HG02840 (cell line): ENCODE data around the gene EDNRA.

Experiments used
- ATAC-seq: cut with Tn5 transposase; IDR thresholded peaks from one replicate; pipeline ENCODE4 v1.9.1; 2021; ENCODE audit warnings: mild to moderate bottlenecking, moderate library complexity, moderate number of reproducible peaks; ENCODE audit not compliant: unreplicated experiment, low FRiP score

EDNRA gene

DNA sequence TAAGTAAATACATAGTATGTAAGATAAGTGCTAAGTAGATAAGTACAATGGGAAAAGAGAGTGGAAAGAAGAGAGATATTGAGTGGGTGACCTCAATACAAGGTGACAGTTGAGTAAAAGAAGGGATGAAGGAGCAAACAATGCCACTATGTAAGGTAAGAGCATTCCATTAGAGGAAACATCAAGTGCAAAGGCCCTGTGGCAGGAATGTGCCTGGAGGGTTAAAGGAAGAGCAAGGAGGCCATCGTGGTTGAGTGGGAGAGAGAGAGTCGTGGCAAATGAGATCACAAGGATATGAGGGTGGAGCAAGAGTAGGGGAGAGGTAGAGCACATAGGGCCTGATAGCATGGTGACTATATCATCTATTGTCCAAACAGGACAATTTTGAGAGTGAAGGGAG lies 13.4 kb downstream of the EDNRA start:
- no peak for ATAC-seq

DNA sequence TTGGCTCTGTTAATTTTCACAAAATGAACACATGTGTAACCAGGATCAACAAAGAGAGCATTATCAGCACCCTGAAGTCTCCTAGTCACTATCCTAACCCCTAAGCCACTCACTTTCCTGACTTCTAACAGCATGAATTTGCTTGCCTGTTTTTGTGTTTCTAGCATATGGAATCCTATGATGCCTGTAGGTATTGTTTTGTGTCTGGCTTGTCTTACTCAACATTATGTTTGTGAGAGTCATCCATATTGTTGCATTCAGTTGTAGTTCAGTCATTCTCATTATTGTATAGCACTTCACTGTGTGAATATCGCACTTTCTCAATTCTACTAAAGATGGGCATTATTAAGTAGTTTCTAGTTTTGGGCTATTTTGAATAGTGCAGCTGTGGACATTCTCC lies 15.6 kb downstream of the EDNRA start:
- ATAC-seq = no peak

DNA sequence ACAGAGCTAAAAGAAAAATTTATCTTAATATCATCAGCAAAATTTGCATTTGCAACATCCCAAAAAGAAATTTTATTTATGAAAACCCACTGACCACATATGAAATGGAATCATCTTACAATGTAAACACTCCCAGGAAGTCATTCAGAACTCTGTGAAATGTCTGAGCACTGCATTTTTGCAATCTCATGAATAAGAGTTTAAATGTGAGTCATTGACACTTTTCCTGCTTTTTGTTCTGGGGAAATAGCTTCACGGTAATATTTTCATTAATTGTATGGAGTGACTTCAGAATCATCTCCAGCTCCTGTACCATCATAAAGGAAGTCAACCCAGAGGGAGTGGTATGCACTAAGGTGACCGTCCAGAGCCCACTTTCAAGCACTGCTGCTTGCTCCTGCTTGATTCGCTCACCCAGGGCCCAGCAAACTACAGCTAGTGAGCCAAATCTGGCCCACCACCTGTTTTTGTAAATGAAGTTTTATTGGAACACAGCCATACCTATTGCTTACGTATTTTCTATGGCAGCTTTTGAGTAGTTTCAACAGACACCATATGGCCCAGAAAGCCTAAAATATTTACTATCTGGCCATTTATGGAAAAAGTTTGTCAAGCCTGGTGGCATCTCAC lies 17.2 kb downstream of the EDNRA start:
- no peak for ATAC-seq

DNA sequence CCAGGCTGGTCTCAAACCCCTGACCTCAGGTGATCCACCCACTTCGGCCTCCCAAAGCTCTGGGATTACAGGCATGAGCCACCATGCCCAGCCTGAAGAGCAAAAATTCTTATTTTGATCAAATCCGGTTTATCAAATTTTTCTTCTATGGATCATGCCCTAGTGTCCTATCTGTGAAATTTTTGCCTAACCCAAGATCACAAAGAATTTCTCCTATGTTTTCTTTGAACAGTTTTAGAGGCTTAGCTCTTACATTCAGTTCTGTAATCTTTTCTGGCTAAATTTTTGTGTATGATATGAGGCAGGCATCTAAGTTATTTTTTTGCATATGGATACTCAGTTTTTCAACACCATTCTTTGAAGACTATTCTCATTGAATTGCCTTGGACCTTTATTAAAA lies 27.4 kb downstream of the EDNRA start:
- no peak for ATAC-seq

DNA sequence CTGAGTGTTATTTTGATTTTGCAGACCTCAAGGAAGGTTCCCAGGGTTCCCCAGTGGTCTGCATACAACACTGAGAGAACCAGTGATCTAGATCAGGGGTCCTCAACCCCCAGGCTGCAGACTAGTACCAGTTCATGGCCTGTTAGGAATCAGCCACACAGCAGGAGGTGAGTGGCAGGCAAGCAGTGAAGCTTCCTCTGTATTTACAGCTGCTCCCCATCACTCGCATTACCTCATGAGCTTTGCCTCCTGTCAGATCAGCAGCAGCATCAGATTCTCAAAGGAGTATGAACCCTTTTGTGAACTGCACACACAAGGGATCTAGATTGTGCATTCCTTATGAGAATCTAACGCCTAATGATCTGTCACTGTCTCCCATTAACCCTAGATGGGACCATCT lies 28.5 kb downstream of the EDNRA start:
- no peak for ATAC-seq

DNA sequence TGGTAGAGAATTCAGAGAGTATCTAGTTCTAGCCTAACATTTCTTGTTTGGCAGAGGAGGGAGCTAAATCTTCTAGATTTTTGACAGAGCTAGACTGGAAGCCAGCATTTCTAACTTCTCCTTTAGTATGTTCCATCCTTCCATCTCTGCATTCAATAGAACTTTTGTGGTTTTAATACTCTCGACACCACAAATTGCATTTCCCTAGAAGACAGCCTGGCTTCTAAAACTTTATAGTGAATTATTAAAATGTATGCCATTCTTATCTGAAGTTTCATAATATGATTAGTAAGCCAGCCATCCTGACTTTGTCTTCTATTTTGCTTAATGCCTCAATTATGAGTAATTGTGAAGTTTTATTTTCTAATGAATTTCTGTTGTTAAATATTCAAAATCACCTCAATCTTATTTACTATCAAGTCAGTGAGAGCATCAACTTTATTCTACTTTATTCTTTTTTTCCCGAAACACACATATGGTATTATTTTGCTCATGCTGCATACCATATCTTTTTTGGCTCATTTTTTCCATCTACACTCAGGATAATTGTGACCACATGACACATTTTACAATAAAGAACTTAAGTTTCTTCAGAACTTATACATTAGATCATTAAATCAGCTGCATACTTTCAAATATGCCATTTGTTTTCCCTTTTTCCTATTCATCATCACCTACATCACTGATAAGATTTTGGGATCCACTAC lies 30.2 kb downstream of the EDNRA start:
- no peak for ATAC-seq

DNA sequence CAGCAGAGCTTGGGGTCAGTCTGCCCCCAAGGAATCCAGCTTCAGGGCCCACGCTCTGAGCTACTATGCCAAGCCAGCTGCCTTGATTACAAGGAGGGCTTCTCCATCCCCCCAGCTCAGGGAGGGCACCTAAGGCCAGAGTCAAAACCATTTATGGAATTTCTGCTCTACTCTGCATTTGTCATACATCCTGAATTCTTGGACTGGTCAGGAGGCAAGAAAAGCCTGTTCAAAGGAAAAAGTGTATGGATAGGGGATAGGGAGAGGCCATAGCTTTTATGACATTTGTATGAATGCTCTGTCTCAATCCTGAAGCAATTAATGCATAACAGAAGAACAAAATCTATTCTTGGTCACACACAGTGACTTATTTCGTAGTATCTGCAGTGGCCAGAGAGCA lies 32.2 kb downstream of the EDNRA start:
- no peak for ATAC-seq

DNA sequence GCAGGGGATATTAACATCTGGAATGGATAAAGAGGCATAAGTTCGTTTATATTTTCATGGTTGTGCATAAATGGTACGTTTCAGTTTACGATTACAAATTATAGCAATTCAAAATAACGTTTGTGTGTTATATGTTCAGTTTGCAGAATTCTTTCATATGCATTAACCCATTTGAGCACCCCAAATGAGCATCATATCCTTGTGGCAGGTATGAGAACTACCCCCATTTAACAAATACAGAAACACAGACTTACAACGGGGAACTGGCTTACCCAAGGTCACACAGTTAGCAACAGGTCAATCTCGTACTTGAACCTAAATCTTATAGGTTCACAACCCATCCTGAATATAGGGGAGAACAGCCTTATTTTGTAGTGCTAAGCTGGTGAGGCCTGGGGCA lies 33.1 kb downstream of the EDNRA start:
- no peak for ATAC-seq

DNA sequence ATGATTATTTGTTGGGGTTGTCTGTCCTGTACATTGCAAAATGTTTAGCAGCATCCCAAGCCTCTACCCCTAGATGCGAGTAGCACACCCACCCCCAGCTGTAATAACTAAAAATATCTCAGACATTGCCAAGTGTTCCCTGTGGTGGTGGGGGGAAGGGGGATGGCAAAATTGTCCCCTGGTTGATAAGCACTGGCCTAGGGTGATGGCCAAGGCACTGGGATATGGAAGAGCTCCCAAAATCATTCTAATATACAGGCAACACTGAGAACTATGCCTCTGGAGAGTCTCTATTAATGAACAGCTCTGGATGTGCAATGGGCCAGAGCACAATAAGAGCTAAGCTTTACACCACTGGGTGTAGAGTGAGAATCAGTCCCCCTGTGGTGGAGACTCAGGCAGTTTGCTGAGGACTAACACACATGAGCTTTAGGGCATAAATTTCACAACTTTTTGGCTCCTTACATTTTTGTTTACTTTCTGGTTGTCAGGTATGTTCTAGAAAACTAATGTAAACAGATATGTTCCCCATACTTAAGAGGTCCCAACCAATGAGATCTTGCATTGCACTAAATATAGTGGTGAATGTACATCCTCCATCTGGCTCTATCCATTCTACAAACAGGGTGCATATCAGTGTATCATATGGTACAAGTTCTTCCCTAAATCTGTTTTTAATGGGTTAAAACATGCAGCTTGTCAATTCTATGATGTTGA lies 34.5 kb downstream of the EDNRA start:
- ATAC-seq = no peak

DNA sequence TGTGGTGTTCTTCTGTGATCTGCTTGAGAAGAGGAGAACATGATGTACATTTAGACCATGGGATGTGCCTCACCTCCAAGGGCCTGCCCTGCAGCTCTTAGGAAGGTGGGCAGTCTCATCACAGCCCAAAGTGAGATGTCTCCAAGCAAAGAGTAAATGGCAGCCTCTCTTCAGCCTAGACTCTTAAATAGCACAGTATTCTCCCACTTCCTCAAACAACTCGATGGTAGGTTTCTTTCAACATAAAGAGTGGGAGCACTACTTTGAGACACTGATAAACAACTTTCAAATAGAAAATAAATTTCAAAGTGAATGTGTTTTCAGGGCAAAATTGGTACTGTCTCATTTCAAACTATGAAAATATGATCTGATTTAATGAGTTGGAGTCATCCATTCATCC lies 35.2 kb downstream of the EDNRA start:
- ATAC-seq = no peak

DNA sequence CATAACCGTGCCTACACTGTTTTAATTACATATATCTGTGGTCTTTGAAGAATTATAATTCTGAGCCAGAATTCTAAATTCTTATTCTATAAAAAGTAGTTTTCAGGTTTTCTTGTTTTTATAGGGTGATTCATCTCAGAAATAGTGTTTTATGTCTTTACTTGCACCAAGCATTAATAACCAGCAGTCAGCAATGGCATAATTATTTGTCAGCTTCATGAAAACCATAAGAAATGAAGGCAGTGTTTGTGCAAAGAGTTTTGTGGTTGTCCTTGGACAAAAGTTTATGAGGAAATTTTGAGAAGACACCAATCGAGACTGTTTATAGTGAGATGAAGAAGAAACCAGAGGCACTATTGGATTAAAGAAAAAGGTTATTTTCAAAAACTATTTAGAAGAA lies 37.2 kb downstream of the EDNRA start:
- ATAC-seq = no peak

DNA sequence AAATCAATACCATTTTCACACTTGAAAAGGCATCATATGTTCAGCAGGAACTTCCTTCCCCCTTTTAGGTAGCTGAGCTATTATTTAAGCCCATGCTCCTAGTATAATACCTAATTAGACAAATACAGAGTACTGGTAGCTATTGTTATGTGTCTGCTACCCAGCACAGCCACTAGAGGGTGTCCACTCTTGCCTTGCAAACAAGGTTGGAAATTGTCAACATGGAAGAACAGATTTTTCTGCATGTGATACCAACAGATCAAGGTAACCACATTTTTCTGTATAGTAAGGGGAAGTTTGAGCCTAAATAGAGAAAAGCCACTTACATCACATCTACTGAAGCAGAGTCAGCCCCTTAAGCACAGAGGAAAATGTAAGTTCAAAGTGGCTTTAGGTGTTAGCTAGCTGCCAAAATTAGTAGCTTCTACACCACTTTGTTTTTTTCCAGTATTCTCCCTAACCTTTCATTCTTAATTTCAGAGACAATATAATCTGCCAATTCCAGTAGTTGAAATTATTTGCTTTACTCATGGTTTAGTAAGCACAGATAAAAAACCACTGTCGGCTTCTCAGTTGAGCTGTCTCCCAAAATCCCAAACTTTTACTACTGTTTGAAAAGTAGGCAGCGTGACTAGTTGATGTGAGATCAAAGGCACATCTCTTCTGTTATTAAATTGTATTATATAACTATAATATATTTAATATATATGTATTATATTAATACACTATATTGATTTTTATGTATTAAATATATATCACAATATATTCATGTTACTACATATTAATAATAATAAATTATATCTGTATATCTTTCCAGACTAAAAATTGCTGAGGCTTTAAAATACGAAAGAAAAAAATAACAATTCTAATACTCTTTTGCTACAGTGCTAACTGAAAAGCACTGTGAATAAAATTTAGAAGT lies 38.2 kb downstream of the EDNRA start:
- peak; percentile 72 for ATAC-seq

DNA sequence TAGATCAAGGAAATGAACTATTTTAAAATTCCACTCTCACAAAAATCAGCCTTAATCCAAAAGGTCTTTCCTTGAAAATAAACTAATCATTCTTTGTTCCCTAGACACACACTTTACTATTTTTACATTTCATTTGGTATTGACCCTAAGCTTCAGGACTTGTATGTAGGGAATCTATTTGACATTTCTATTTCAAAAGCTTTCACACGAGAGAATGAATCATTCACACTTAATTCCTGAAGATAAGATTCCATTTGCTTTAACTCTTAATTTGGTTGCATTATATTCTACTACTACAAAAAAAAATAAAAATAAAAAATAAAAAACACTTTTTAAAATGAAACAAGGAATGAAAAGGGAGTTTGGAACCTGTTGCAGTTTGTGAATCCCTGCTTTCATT lies 43.7 kb downstream of the EDNRA start:
- no peak for ATAC-seq

DNA sequence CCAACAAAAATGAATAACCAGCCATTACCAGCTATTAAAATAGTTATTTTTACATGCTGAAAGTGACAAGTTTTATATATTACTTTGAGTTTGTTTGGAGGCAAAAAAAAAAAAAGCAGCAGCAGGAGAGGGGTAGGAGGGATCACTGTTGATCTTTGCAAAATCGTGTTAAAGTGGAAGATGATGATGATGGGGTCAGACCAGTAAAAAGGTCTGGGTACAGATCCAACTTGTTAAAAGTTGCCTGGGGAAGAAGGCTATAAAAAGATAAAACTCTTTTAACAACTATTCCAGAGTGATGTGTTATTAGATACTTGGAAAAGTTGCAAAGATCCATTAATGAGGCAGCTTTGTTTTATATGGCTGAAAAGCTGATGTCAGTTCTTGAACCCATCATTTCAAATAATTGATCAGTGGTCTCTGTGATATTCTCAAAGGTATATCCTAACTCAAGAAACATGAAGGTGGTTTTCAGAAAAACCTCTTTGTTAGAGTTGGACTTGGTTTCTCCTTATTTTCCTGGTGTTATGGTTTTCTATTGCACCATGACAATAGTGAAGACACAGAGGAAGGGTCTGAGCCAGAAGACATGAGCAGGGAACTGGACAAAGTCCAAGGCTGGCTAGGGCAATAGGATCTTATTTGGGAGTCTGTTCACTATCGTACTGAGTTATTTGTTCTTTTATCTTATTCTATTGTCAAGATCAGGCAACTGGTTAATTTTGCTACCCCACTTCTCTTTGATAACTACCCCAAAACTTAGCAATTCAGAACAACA lies 44.8 kb downstream of the EDNRA start:
- ATAC-seq = no peak

DNA sequence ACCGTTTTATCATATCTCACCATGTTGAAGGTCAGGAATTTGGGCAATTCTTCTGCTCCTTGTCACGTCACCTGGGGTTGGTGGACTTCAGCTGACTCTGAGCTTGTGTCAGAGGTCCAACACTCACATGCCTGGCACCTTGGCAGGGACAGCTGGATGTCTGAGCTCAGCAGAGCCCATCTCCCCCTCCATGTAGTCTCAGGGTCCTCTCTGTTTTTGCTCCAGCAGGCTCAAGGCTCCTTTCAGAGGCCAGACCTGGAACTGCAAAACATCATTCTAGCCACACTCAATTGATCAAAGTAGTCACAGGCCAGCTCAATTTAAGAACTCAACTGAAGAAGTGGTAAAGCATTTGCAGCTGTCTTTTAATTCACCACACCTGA lies 45.4 kb downstream of the EDNRA start:
- ATAC-seq = no peak

DNA sequence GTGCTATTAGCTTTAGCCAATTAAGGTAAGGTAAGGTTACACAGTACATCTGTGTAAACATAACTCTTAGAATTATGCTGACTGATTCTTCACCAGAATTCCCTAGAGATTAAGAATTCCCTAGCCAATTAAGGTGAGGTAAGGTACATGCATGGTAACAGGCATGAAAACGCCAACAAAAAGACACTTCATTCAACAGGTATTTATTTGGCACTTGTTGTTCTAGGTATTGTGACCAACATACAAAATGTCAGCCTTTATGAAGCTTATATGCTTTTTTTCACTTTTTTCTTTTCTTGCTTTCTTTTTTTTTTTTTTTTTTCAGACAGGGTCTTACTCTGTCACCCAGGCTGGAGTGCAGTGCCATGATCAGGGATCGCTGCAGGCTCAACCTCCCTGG lies 47.2 kb downstream of the EDNRA start:
- no peak for ATAC-seq

DNA sequence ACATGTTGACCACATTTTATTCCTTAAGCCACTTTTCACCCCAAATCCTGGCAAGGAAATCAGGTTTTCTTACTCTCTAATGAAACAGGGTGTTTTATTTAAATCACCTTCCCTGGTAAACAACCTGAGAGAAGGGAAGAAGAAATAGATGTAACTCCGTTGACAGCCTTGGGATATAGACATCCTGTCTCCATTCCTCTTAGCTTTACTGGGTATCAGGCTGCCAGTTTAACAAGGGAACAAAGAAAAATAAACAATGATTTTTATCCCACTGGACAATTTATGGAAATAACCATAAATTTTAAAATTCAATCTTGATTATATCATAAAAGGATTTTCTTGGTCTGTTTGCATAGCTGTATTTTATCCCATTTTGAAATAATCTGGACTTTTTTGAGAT lies 49.2 kb downstream of the EDNRA start:
- no peak for ATAC-seq

DNA sequence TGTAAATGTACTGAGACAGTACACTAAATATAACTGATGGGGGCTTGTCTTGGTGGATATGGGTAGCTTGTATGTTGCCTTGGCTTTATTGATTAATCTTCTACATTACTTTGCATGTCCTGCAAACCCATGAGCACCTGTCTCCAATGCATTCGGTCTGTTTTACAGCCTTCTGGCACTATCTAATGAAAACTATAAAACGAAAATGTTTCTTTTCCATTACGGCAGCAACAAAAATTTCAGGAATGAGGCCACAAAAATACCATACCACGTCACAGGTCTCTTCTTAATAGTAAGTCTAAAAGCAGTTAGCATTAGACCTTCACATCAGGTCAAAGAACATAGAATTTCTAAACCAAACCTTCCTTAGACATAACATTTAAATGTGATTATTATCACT lies 49.8 kb downstream of the EDNRA start:
- no peak for ATAC-seq

DNA sequence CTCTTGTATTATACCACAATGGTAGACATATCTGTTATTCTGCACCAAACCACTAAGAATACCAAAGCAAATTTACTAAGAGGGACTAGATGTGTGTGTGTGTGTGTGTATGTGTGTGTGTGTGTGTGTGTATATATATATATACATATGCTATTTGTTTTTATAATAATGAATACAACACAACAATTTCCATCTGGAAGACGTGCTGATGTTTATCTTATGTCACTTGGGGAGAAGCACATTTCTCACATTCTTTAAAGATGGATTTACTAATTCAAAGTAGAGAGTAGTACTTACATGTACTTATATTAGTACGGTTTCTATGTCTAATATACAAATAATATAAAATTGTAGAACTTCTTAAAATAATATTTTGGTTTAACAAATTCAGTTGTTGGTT lies 52.0 kb downstream of the EDNRA start:
- ATAC-seq = no peak

DNA sequence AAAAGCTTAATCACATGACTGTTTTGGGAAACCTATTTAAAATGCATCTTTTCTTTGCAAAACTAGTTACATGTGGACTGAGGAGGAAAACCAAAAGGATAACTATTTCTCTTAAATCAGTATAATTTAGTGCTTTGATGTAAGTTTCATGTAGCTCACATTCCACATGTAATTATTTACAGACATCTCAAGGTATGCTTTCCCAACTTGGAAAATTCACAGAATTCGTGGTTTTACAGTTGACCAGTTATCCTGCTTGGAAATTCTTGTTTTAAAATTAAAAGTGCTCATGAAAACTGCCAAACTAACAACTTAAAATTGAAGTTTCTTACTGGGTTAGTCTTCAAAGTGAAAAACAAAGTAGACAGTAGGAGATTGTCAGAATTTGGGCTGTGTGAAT lies 52.4 kb downstream of the EDNRA start:
- no peak for ATAC-seq
